HG03103 (cell line): Measurements from ENCODE around the gene ZNF687.
"Not testable (repeated sequence)": the region's sequence is repeated elsewhere in the genome, so short reads cannot be mapped to it uniquely, and the experiment has no call there.

ENCODE experiments used
- ATAC-seq: cut with Tn5 transposase; IDR thresholded peaks from one replicate; pipeline ENCODE4 v1.9.1; 2021; ENCODE audit warnings: low read depth; ENCODE audit not compliant: unreplicated experiment

ZNF687 gene

GRCh38 chr1:151281969-151282882, at the start of gene ZNF687:
Gene ZNF687 (plus strand): TSS chr1:151282299. CDS start chr1:151286292, 3,993 bp downstream.
- ATAC-seq: peak; percentile 76

GRCh38 chr1:151235235-151235634, 46.9 kb upstream of the ZNF687 start:
- no peak for ATAC-seq

GRCh38 chr1:151237678-151238466, 44.2 kb upstream of the ZNF687 start:
- no peak for ATAC-seq

DNA sequence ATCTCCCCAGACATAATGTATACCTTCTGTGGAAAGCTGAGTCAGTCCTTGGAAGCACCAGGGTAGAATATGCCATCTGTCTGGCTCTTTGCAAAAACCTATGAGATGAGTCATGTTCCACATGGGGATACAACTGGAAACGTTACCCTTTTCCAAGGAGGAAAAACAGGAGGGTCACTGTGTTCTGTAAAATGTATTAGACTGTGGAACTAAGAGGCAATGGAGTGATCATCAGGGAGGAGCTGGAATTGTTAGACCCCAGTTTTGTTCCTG, 43.7 kb upstream of the ZNF687 start:
- no peak for ATAC-seq

GRCh38 chr1:151242442-151242841, 39.7 kb upstream of the ZNF687 start:
- ATAC-seq: no peak

DNA sequence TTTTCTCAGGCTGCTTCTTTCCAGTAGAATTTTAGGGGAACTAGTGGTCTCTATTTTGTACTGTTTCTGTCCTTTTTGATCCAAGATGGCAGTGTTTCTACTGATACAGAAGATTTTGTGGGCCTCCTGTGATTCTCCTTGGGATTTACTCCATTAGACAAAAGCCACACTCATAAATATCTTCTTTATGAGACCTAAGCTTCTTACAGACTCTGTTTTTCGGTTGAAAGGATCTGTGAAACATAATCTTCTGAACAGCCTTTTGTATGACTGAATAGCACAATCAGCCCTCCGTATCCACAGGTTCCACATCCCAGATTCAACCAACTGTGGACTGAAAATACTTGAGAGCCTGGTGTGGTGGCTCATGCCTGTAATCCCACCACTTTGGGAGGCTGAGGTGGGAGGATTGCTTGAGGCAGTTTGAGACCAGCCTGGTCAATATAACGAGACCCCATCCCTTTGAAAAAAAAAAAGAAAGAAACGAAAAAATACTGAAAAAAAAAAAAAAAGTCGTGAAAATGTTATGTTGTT, 38.3 kb upstream of the ZNF687 start:
- ATAC-seq: no peak

DNA sequence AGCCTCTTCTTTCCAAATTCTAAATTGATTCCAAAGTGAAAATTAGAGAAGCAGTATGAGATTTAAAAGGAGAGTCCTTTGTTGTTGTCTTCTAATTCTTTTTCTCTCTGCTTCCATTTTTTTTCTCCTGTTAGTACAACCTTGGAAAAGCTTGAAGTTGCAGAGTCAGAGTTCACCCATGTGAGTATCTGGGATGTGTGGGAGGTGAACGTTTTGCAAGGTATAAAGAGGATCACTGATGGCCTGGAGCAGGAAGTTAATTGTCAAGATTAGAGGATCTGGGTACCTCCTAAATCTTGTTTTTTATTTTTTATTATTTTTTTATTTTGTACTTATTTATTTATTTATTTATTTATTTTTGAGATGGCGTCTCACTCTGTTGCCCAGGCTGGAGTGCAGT, 35.3 kb upstream of the ZNF687 start:
- no peak for ATAC-seq

DNA sequence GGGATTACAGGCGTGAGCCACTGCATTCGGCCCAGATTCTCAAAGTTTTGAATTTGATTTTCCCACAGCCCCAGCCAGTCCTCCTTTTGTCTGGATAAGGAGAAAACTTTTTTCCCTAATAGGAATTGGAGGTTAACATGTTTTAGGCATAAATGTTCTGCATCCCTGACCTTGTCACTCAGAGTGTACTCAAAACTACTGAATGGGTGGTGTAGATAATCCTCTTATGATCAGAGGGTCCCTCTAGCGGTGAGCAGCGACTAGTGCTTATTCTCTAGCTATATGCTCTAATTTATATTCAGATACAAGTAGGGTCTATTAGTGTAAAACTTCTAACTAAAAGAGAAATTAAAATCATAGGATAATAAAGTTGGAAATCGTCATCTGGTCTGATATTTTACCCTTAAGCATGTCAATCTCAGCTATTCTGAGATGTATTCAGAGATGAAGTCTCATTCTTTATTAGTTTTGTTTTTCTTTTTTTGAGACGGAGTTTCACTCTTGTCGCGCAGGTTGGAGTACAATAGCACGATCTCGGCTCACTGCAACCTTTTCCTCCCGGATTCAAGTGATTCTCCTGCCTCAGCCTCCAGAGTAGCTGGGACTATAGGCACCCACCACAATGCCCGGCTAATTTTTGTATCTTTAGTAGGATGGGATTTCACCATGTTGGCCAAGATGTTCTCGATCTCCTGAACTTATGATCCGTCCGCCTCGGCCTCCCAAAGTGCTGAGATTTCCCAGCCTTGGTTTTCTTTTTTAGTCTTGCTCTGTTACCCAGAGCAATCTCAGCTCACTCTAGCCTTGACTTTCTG, 30.2 kb upstream of the ZNF687 start:
- no peak for ATAC-seq

GRCh38 chr1:151254217-151255213, 27.6 kb upstream of the ZNF687 start, which contains the start of gene PSMD4:
Gene PSMD4 (plus strand): TSS chr1:151254734. CDS start chr1:151254783, 49 bp downstream.
- ATAC-seq: peak; percentile 84

GRCh38 chr1:151255381-151255780, 26.7 kb upstream of the ZNF687 start:
- no peak for ATAC-seq

GRCh38 chr1:151259351-151259750, 22.7 kb upstream of the ZNF687 start:
- ATAC-seq: no peak

GRCh38 chr1:151265446-151266236, 16.5 kb upstream of the ZNF687 start:
- no peak for ATAC-seq

- ATAC-seq: no peak
Observed at GRCh38 chr1:151266315-151266714, 15.8 kb upstream of the ZNF687 start.

- no peak for ATAC-seq
Observed at GRCh38 chr1:151266821-151267220, 15.3 kb upstream of the ZNF687 start.

DNA sequence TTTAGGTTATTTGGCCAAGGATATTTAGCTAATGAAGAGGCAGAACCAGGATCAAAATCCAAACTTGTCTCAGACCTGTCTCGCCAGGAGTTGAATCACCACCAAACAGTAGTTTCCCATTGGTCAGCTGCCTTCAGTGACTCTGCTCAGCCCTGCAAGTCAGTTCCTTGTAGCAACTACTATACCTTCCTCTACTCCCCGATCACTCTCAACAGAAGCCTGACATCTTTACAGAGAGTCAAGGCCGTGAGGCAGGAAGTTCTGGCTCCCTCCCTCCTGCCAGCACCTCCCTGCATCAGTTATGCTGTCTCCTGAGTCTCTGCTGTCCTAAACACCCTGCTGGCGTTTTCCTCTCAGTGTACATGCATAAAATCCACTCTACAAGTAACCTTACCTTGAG, 14.3 kb upstream of the ZNF687 start:
- ATAC-seq: no peak

DNA sequence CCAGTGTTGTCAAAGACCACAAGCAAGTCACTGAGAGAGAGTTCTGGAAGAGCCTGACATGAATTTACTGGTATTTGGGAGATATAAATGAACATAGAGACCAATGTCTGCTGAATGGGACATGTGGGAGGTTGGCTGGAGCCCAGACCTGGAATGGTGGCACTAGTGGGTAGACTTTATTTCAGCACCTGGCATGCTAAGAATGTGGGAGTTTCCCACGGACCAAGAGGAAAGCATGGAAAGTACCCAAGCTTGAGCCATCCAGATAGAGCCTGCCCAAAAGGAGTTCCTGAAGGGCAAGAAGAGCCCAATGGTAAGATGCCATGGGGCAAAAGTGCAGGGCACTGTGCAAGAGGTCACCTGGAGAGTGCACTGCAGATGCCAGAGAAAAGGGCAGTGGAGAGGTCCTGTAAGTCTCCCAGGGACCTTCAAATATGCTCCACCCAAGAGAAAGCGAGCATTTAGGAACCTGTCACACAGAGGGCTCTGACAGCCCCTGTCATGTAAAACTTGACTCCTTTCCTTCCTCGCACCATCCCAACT, 8.1 kb upstream of the ZNF687 start:
- no peak for ATAC-seq

DNA sequence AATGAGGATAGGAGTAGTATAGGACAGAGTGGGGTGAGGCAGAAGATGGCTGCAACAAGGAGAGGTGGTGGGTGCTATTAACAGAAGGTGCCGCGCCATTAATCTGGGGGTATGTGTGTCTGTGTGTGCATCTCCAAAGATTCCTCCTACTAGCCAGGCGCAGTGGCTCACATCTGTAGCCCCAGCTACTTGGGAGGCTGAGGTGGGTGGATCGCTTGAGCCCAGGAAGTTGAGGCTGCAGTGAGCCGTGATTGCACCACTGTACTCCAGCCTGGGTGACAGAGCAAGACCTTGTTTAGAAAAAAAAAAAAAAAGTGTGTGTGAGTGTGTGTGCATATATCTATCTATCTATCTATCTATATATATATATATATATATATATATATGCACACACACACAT, 6.8 kb upstream of the ZNF687 start:
- ATAC-seq: not testable (repeated sequence)

DNA sequence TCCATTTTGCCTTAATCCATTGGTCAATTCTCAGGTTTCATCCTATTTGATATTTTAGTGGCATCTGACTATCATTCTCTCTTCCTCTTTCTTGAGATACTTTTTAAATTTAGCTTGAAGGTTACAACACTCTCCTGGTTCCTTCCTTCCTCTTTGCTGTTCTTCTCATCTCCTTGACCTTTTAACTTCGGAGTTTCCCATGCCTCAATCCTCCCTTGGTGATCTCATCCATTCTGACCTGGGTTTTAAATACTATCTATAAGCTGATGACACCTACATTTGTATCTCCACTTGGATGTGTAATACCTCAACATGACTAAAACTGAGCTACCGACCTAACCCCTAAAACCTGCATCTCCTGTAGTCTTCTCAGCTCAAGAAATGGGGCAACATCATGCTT, 4.8 kb upstream of the ZNF687 start:
- no peak for ATAC-seq
